Esophagus muscularis mucosa (tissue), 4 donors: Measurements from ENCODE around the gene ATP2B2.

ENCODE experiments used
- CTCF ChIP-seq, 3 experiments: fragments of 200-600 bp in 2 of 3; fragments of 450-650 bp in 1 of 3; sonication (generic) in 2 of 3; IDR thresholded peaks; one replicate each; pipeline ENCODE4 v1.5.1; 2017 to 2019; ENCODE audit warnings: antibody characterized with exemption in 3 of 3, mild to moderate bottlenecking in 2 of 3, moderate library complexity in 1 of 3
- EP300 ChIP-seq: sonication (generic); formaldehyde crosslinking; IDR thresholded peaks from one replicate; pipeline ENCODE4 v1.6.1; 2017; ENCODE audit warnings: antibody characterized with exemption
- POLR2A ChIP-seq: fragments of 450-650 bp; IDR thresholded peaks from one replicate; pipeline ENCODE4 v1.6.1; 2017; ENCODE audit warnings: antibody characterized with exemption, moderate library complexity, mild to moderate bottlenecking, low read depth

DNA sequence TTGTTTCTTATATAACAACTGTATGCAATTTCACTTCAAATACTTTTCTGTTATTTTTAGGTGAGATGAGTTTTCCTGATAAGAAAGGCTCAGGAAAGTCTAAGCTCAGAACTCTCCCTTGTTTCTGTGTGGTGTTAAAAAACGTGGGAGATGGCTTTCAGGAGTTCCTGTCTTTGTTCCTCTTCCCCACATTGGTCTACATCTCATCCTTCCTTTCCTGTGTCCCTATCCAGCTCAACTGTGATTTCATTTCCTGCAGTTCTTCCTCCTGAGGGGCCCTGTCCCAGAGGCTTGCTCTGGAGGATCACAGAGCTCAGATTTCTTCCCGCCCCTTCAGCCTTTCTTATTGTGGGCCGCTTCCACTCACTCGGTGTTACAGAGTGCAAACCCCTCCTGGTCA is 195.7 kb downstream of the ATP2B2 start:
- no peak for TF ChIP-seq CTCF (IDR thresholded peaks at IDR 0.05)
- TF ChIP-seq POLR2A, result no peak
- TF ChIP-seq EP300, result no peak
